Neural cell (in vitro differentiated cells): ENCODE measurements around the gene KIAA0513.

Experiments used
- EP300 ChIP-seq: fragments of 450-650 bp; conservative IDR thresholded peaks from 2 replicates; pipeline ENCODE4 v1.6.1; 2014; ENCODE audit warnings: antibody characterized with exemption, mild to moderate bottlenecking, moderate library complexity; ENCODE audit not compliant: poor library complexity, severe bottlenecking
- EZH2 ChIP-seq: fragments of 200-600, 300-800 bp; shearing (Covaris generic), sonication (generic); IDR thresholded peaks from 2 replicates; pipeline ENCODE4 v1.6.1; 2014; ENCODE audit warnings: antibody characterized with exemption, low read length, borderline replicate concordance, mild to moderate bottlenecking; ENCODE audit not compliant: insufficient read depth, poor library complexity, severe bottlenecking
- MXI1 ChIP-seq: fragments of 450-650 bp; conservative IDR thresholded peaks from 2 replicates; pipeline ENCODE4 v1.6.1; 2014; ENCODE audit warnings: antibody characterized with exemption, mild to moderate bottlenecking; ENCODE audit not compliant: poor library complexity, severe bottlenecking
- POLR2AphosphoS5 ChIP-seq: IDR thresholded peaks from 2 replicates; pipeline ENCODE4 v1.6.1; 2012
- SMC3 ChIP-seq: fragments of 450-650 bp; conservative IDR thresholded peaks from 2 replicates; pipeline ENCODE4 v1.6.1; 2014; ENCODE audit warnings: antibody characterized with exemption, mild to moderate bottlenecking, moderate library complexity; ENCODE audit not compliant: poor library complexity
- TAF1 ChIP-seq: IDR thresholded peaks from 2 replicates; pipeline ENCODE4 v1.6.1; 2012; ENCODE audit warnings: low read depth
- TF ChIP-seq, protein P1 (sequence below): fragments of 450-650 bp; IDR thresholded peaks from 2 replicates; pipeline ENCODE4 v1.5.1; 2014; ENCODE audit warnings: antibody characterized with exemption, mild to moderate bottlenecking, moderate library complexity; ENCODE audit not compliant: poor library complexity, severe bottlenecking

DNA sequence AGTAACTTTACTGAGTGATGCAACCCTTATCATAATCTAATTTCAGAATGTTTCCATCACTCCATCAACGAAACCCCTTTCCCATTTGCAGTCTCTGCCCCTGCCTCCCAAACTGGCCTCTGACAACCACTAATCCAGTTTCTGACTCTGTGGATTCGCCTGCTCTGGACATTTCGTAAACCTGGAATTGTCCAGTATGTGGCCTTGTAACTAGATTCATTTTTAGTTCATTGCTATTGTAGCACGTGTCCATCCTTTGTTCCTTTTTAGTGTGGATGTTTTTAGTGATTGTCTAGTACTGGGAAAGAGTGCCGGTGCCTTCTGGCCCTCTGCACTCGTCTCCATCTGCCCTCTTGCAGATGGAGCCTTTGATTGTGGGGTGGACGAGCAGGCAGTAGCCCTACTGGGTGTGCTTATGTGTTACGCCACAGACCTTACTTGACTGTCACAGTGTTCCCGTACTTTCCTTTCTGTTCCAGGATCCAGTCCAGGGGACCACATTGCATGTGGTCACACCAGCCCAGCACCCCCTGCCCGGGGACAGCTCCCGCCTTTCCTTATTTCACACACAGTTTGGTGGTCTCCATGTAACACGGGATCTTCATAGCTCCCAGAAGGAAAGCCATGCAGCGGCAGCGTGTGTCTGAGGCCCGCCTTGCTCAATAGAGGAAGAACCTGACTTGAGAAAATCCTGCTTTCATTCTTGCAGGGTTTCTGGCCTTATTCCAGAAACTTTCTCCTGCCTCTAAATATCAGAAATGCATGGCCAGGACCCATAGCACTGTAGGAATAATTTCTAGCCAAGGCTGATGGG is 8.8 kb downstream of the KIAA0513 start:
- TF ChIP-seq EP300 (no peak), EZH2 (no peak), SMC3 (no peak), MXI1 (no peak), POLR2AphosphoS5 (no peak), TAF1 (no peak)
- TF ChIP-seq, protein P1, sequence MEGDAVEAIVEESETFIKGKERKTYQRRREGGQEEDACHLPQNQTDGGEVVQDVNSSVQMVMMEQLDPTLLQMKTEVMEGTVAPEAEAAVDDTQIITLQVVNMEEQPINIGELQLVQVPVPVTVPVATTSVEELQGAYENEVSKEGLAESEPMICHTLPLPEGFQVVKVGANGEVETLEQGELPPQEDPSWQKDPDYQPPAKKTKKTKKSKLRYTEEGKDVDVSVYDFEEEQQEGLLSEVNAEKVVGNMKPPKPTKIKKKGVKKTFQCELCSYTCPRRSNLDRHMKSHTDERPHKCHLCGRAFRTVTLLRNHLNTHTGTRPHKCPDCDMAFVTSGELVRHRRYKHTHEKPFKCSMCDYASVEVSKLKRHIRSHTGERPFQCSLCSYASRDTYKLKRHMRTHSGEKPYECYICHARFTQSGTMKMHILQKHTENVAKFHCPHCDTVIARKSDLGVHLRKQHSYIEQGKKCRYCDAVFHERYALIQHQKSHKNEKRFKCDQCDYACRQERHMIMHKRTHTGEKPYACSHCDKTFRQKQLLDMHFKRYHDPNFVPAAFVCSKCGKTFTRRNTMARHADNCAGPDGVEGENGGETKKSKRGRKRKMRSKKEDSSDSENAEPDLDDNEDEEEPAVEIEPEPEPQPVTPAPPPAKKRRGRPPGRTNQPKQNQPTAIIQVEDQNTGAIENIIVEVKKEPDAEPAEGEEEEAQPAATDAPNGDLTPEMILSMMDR: no peak
